Right renal pelvis (tissue), 4 donors: Measurements from ENCODE around the gene OR7C2. TPM values are rescaled to one million over a fixed set of nuclear protein-coding genes. Genes with fewer than 3 reads are reported as not detected.

Experiments
- DNase-seq, 4 donors: peaks; one replicate each; pipeline ENCODE4 v3.0.0-alpha.2; 2013; ENCODE audit warnings: low read depth in 4 of 4, low spot score in 3 of 4, missing footprints in 1 of 4
- polyA plus RNA-seq, 4 donors: library from polyadenylated mRNA; unstranded; fragments of 120-200 nt; gene quantifications; one replicate each; pipeline ENCODE4 v1.2.1, GENCODE V29; 2013; ENCODE audit not compliant: insufficient read length in 4 of 4

OR7C2 gene
- polyA plus RNA-seq, 4 donors = not detected

DNA sequence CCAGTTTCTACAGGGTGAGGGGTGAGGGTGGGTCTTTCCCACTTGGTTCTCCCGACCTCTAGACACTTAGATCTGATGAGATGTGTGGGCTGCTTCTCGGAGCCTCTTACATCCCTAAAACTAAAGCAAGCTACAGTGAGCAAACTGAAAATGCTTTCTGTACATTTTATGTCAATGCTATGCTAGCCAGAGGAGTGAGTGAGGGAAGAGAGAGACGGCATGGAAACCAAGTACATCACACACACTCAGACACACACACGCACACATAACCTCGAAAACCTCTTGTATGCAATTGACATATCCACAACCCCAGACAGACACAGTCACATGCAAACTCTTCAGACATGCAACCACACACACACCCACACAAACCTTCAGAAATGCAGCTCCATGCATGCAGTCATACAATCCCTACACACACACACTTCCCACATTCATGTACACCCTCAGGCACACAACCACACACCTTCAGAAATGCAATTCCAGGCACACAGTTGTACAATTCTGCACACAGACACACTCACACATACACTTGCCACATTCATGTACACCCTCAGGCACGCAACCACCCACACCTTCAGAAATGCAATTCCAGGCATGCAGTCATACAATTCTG, 37.0 kb downstream of the OR7C2 start:
- no peak for DNase-seq

DNA sequence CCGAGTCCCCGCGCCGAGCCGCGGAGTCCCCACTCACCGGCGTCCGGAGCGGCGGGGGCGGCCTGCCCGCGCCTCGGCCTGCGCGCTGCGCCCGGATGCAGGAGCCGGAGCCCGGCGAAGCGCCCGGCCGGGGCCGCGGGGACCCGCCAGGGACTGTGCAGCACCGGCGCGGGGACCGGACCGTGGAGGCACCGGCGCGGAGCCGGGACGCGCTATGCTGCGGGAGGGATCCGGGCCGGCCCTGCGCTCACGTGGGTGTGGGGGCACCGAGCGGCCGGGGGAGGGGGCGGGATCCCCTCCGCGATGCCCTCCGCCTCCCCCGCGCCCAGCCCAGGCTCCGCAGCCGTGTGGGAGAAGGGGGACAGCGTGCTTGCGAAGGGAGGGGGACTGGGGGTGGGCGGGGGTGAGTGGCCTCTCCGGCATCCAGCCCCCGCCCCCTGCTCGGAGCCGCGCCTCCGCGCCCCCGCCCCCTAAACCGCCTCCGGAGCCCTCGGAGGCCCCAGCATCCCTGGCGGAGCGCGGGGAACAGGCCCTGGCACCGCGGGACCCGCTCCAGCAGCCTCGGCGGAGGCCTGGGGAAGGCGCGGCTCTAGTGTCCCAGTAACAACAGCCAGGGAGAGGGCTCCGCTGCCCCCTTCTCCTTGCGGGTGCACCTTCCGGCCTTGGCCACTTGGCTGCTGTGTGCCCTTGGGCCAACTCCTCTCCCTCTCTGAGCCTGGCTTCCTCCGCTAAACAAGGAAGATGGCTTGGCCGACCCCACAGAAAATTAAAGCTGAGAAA, 38.4 kb downstream of the OR7C2 start, which contains the start of gene SLC1A6:
TSS of gene SLC1A6 (minus strand) at position 389 of the 780 bp plus-strand sequence. CDS start 6,954 bp downstream, outside the sequence.
- peak in 1 of 4 donors; percentile 7 for DNase-seq

DNA sequence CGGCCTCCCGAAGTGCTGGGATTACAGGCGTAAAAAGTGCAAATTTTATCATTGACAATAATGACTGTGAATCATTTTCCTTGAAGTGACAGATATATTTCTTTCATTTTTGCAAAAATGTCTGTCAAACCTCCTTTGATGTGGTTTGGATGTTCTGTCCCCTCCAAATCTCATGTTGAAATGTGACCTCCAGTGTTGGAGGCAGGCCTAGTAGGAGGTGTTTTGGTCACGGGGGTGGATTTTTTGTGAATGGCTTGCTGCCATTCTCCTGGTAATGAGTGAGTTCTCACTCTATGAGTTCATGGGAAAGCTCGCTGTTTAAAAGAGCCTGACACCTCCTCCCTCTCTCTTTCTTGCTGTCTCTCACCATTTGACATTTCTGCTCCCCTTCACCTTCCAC, 43.8 kb downstream of the OR7C2 start:
- DNase-seq = no peak

Other genes starting within 250 kb of the OR7C2 start
- gene ADGRE2, start 162.9 kb upstream of the OR7C2 start, polyA plus RNA-seq = under 1 TPM; 0.18 to 0.64 (median 0.38) TPM
- gene OR7A5, start 106.3 kb upstream of the OR7C2 start, polyA plus RNA-seq = under 1 TPM in 2 of 4 donors, not detected in 2; 0.04 TPM
- under 1 TPM; 0.06 to 0.31 (median 0.19) TPM for gene OR7C1, start 106.3 kb upstream of the OR7C2 start, polyA plus RNA-seq
- not detected for gene OR7A10, start 92.6 kb upstream of the OR7C2 start, polyA plus RNA-seq
- gene OR7A17, start 55.4 kb upstream of the OR7C2 start, polyA plus RNA-seq = under 1 TPM in 1 of 4 donors, not detected in 3; 0.08 TPM
- under 1 TPM; 0.35 to 0.60 (median 0.50) TPM for gene SLC1A6, start 38.4 kb downstream of the OR7C2 start, polyA plus RNA-seq
- under 1 TPM in 2 of 4 donors, not detected in 2; 0.03 to 0.06 TPM for gene CASP14, start 108.0 kb downstream of the OR7C2 start, polyA plus RNA-seq
- under 1 TPM in 3 of 4 donors, not detected in 1; 0.03 to 0.06 (median 0.04) TPM for gene OR1I1, start 140.7 kb downstream of the OR7C2 start, polyA plus RNA-seq
- 10 to 100 TPM; 18.2 to 25.0 (median 19.5) TPM for gene SYDE1, start 165.9 kb downstream of the OR7C2 start, polyA plus RNA-seq